ENCODE measurements around the gene GPHA2. TPM values are rescaled to one million over a fixed set of nuclear protein-coding genes. Genes with fewer than 3 reads are reported as not detected.

The GPHA2 gene
- total and polyA plus RNA-seq, 10 of the 15 experiments (the other 5 are each of a cell fraction or from before 2014, with no cell fraction given): not detected

DNA sequence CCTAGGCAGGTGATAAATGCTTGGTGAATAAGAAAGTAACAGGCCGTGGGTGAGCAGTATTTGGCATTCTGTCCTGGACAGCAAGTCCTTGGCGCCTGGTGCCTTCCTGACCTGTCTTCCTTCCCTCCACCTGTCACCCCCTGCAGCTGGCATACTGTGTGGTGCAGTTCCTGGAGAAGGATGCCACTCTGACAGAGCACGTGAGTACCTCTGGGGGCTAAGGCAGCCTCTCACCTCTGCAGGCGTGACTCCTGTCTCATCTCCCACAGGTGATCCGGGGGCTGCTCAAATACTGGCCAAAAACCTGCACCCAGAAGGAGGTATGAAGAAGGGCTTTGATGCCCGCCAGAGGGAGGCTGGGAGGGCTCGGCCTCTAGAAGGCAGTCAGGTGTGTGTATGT, 4.4 kb downstream of the GPHA2 start:
- WGBS (ENCODE audit: insufficient coverage, insufficient replicate concordance, low lambda C conversion rate, missing lambda C conversion rate): 66% methylated on average over 7 of the region's 7 CpGs
- Histone ChIP-seq H4K20me1 (ENCODE audit: control insufficient read depth, insufficient read depth) (no peaks in the 10 kb centered on the region), H3K9ac (ENCODE audit: control insufficient read depth, insufficient read depth, low read length) (no peak overlapping the region), H3K27ac (ENCODE audit: control insufficient read depth, insufficient read depth) (no peak overlapping the region), H3K27me3 (replicated peaks in 1 of 2; ENCODE audit: control insufficient read depth in 2 of 2, insufficient read depth in 2 of 2, low read length in 1 of 2) (no peaks in the 10 kb centered on the region), H3K36me3 (ENCODE audit: control insufficient read depth in 2 of 2, insufficient read depth in 2 of 2, low read length in 1 of 2) (no peaks in the 10 kb centered on the region; a peak in 1 of 4 replicates), H2AFZ (ENCODE audit: control insufficient read depth, low read depth, low read length) (no peak overlapping the region), H3K4me1 (ENCODE audit: control insufficient read depth, insufficient read depth, low read length) (no peaks in the 10 kb centered on the region), H3K4me2 (ENCODE audit: control insufficient read depth, insufficient read depth) (no peak overlapping the region), H3K79me2 (ENCODE audit: control insufficient read depth, insufficient read depth, low read length) (no peaks in the 10 kb centered on the region), H3K4me3 (no peak overlapping the region), H3K9me3 (replicated peaks; ENCODE audit: control insufficient read depth, insufficient read depth, low read length) (no peaks in the 10 kb centered on the region)
- POLR2A ChIA-PET: no interaction called here
- FAIRE-seq (no peak), DNase-seq (ENCODE audit: low read depth, low spot score) (no peak), ATAC-seq (no peak)
- TF ChIP-seq SREBF2 (IDR thresholded peaks at IDR 0.05; ENCODE audit: low read length) (no peak), MTA2 (IDR thresholded peaks at IDR 0.05; ENCODE audit: low read depth) (no peak), IKZF1 (conservative IDR thresholded peaks at IDR 0.05) (no peak), IRF4 (IDR thresholded peaks at IDR 0.05; ENCODE audit: low read depth, low read length) (no peak), TCF12 (IDR thresholded peaks at IDR 0.05; ENCODE audit: low read depth, low read length) (no peak), HCFC1 (IDR thresholded peaks at IDR 0.05; ENCODE audit: low read length) (no peak), PAX8 (IDR thresholded peaks at IDR 0.05) (no peak), ATF7 (IDR thresholded peaks at IDR 0.05; ENCODE audit: low read depth) (no peak)
- TF ChIP-seq, protein P1, sequence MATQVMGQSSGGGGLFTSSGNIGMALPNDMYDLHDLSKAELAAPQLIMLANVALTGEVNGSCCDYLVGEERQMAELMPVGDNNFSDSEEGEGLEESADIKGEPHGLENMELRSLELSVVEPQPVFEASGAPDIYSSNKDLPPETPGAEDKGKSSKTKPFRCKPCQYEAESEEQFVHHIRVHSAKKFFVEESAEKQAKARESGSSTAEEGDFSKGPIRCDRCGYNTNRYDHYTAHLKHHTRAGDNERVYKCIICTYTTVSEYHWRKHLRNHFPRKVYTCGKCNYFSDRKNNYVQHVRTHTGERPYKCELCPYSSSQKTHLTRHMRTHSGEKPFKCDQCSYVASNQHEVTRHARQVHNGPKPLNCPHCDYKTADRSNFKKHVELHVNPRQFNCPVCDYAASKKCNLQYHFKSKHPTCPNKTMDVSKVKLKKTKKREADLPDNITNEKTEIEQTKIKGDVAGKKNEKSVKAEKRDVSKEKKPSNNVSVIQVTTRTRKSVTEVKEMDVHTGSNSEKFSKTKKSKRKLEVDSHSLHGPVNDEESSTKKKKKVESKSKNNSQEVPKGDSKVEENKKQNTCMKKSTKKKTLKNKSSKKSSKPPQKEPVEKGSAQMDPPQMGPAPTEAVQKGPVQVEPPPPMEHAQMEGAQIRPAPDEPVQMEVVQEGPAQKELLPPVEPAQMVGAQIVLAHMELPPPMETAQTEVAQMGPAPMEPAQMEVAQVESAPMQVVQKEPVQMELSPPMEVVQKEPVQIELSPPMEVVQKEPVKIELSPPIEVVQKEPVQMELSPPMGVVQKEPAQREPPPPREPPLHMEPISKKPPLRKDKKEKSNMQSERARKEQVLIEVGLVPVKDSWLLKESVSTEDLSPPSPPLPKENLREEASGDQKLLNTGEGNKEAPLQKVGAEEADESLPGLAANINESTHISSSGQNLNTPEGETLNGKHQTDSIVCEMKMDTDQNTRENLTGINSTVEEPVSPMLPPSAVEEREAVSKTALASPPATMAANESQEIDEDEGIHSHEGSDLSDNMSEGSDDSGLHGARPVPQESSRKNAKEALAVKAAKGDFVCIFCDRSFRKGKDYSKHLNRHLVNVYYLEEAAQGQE (IDR thresholded peaks at IDR 0.05; ENCODE audit: low read depth, low read length): no peak
- intact Hi-C loops (cut with micrococcal nuclease; ENCODE audit: unreplicated experiment): no loop called here
- SMC1A ChIA-PET (ENCODE audit: uncharacterized antibody, unreplicated experiment): no interaction called here
- CTCF ChIA-PET: no interaction called here
- in situ Hi-C loops (cut with MboI): no loop called here
- RAD21 ChIA-PET (ENCODE audit: unreplicated experiment): interaction anchor here (0.6 kb wide), 1 partner anchor 27 kb away, joined by 3 read pairs; no protein-coding TSS in a partner anchor
- BruUV-seq (replicated peaks): no TSS peak

Data from GM12878 (cell line).